ENCODE results near the gene HUWE1.

- TF ChIP-seq CTCF (IDR thresholded peaks at IDR 0.05; ENCODE audit: low read depth, low read length), result no peak
- TF ChIP-seq EZH2phosphoT487 (IDR thresholded peaks at IDR 0.05; ENCODE audit: low read depth), result no peak
These were observed 17.8 kb upstream of the HUWE1 start for GRCh38 chrX:53704294-53704693.

All from OCI-LY3 (cell line).